ENCODE data around the gene ALX1. TPM values are rescaled to one million over a fixed set of nuclear protein-coding genes. Genes with fewer than 3 reads are reported as not detected.

The ALX1 gene
- total RNA-seq, 1 experiment from 2014 or later, result 10.0 TPM

DNA sequence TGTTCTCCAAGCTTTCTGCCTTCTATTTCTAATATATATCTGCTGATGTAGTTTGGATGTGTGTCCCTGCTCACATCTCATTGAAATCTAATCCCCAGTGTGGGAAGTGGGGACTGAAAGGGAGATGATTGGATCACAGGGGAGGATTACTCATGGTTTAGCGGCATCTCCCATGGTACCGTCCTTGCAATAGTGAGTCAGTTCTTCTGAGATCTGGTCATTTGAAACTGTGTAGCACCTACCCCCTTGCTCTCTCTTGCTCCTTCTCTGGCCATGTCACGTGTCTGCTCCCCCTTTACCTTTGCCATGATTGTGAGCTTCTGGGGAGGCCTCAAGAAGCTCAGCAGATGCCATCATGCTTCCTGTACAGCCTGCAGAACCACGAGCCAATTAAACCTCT is 26.2 kb upstream of the ALX1 start:
- no peaks in the 10 kb centered on the region for H3K4me1 ChIP-seq (ENCODE audit: insufficient read depth, low read length, poor library complexity, severe bottlenecking)
- no peaks in the 10 kb centered on the region for H3K36me3 ChIP-seq (ENCODE audit: insufficient read depth, low read length, poor library complexity, severe bottlenecking)
- H3K4me3 ChIP-seq (ENCODE audit: low read depth, low read length, poor library complexity, severe bottlenecking), result no peak overlapping the region
- BruUV-seq (replicated peaks), result no TSS peak
- CTCF ChIA-PET, result no interaction called here
- intact Hi-C loops (cut with micrococcal nuclease; ENCODE audit: unreplicated experiment), result no loop called here
- H3K9me3 ChIP-seq (ENCODE audit: low read depth, low read length, poor library complexity, severe bottlenecking), result no peaks in the 10 kb centered on the region
- H3K27me3 ChIP-seq (replicated peaks; ENCODE audit: insufficient read depth, low read depth, low read length, poor library complexity), result no peaks in the 10 kb centered on the region
- H3K27ac ChIP-seq (ENCODE audit: low read depth, low read length, poor library complexity, severe bottlenecking), result no peak overlapping the region
- no peak for TF ChIP-seq EZH2 (IDR thresholded peaks at IDR 0.05; ENCODE audit: borderline replicate concordance, low read depth, low read length, poor library complexity, severe bottlenecking)
- TF ChIP-seq, protein P1, sequence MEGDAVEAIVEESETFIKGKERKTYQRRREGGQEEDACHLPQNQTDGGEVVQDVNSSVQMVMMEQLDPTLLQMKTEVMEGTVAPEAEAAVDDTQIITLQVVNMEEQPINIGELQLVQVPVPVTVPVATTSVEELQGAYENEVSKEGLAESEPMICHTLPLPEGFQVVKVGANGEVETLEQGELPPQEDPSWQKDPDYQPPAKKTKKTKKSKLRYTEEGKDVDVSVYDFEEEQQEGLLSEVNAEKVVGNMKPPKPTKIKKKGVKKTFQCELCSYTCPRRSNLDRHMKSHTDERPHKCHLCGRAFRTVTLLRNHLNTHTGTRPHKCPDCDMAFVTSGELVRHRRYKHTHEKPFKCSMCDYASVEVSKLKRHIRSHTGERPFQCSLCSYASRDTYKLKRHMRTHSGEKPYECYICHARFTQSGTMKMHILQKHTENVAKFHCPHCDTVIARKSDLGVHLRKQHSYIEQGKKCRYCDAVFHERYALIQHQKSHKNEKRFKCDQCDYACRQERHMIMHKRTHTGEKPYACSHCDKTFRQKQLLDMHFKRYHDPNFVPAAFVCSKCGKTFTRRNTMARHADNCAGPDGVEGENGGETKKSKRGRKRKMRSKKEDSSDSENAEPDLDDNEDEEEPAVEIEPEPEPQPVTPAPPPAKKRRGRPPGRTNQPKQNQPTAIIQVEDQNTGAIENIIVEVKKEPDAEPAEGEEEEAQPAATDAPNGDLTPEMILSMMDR (conservative IDR thresholded peaks at IDR 0.05; ENCODE audit: low read depth, low read length), result no peak
- DNase-seq (ENCODE audit: low spot score), result peak; percentile 11
- POLR2A ChIA-PET (ENCODE audit: low non-redundant PET), result no interaction called here

DNA sequence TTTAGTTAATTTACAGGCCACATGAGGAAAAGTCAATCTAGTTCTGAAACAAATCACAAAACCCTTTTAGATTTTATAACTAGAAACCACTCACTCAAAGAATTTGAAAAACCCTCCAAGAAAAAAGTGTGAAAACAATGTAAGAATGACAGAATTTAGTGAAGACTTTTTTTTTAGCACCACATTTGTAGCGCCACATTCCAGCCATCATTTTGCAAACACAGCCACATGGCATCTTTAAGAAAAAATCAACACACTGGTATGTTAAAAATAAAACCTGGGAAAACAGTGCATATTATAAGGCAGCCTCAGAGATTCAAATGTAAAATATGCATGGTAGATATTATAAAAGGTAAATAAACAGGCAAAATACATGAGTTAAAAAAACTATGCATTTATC is 22.3 kb upstream of the ALX1 start:
- no peak for DNase-seq (ENCODE audit: low spot score)
- POLR2A ChIA-PET (ENCODE audit: low non-redundant PET), result no interaction called here
- CTCF ChIA-PET, result no interaction called here
- H3K27ac ChIP-seq (ENCODE audit: low read depth, low read length, poor library complexity, severe bottlenecking), result no peak overlapping the region
- no peaks in the 10 kb centered on the region for H3K4me1 ChIP-seq (ENCODE audit: insufficient read depth, low read length, poor library complexity, severe bottlenecking)
- no TSS peak for BruUV-seq (replicated peaks)
- no peaks in the 10 kb centered on the region for H3K36me3 ChIP-seq (ENCODE audit: insufficient read depth, low read length, poor library complexity, severe bottlenecking)
- H3K27me3 ChIP-seq (replicated peaks; ENCODE audit: insufficient read depth, low read depth, low read length, poor library complexity), result no peaks in the 10 kb centered on the region
- intact Hi-C loops (cut with micrococcal nuclease; ENCODE audit: unreplicated experiment), result no loop called here
- no peak overlapping the region for H3K4me3 ChIP-seq (ENCODE audit: low read depth, low read length, poor library complexity, severe bottlenecking)
- H3K9me3 ChIP-seq (ENCODE audit: low read depth, low read length, poor library complexity, severe bottlenecking), result no peaks in the 10 kb centered on the region
- TF ChIP-seq, protein P1 (conservative IDR thresholded peaks at IDR 0.05; ENCODE audit: low read depth, low read length), result no peak
- no peak for TF ChIP-seq EZH2 (IDR thresholded peaks at IDR 0.05; ENCODE audit: borderline replicate concordance, low read depth, low read length, poor library complexity, severe bottlenecking)

DNA sequence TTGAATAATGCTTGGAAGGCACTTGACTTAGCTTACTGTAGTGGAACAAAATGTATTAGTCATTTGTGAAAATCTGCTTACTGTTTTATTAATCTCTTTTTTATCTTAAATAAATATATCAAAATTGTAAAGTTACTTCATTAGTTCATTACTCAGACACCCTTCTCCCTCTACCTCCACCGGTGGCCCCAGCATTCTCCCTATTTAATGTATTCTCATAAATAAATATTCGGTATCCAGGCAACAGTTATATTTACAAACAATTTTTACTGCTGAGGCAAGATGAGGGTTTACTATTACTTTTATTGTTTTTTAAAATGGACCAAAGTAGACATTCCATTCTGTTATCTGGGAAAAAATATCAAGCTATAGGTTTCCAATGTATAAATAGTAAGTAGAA is 19.6 kb upstream of the ALX1 start:
- POLR2A ChIA-PET (ENCODE audit: low non-redundant PET), result no interaction called here
- no TSS peak for BruUV-seq (replicated peaks)
- intact Hi-C loops (cut with micrococcal nuclease; ENCODE audit: unreplicated experiment), result no loop called here

More for the DNA sequence above, 19.6 kb upstream of the ALX1 start:
- Histone ChIP-seq H3K27ac (ENCODE audit: low read depth, low read length, poor library complexity, severe bottlenecking) (no peak overlapping the region), H3K4me1 (ENCODE audit: insufficient read depth, low read length, poor library complexity, severe bottlenecking) (no peaks in the 10 kb centered on the region), H3K9me3 (ENCODE audit: low read depth, low read length, poor library complexity, severe bottlenecking) (no peaks in the 10 kb centered on the region), H3K36me3 (ENCODE audit: insufficient read depth, low read length, poor library complexity, severe bottlenecking) (no peaks in the 10 kb centered on the region), H3K4me3 (ENCODE audit: low read depth, low read length, poor library complexity, severe bottlenecking) (no peak overlapping the region), H3K27me3 (replicated peaks; ENCODE audit: insufficient read depth, low read depth, low read length, poor library complexity) (no peaks in the 10 kb centered on the region)
- CTCF ChIA-PET, result no interaction called here
- TF ChIP-seq, protein P1 (conservative IDR thresholded peaks at IDR 0.05; ENCODE audit: low read depth, low read length), result no peak
- TF ChIP-seq EZH2 (IDR thresholded peaks at IDR 0.05; ENCODE audit: borderline replicate concordance, low read depth, low read length, poor library complexity, severe bottlenecking), result no peak
- DNase-seq (ENCODE audit: low spot score), result no peak

All from A673 (cell line).